Panc1 (cell line): Measurements from ENCODE around the gene CDH23. TPM values are rescaled to one million over a fixed set of nuclear protein-coding genes. Genes with fewer than 3 reads are reported as not detected.

Experiments
- ATAC-seq: fragments of 200-7000 bp; cut with Tn5 transposase; 2 replicates; pipeline ENCODE4 v1.9.1; 2020; ENCODE audit warnings: mild to moderate bottlenecking, moderate library complexity
- BruUV-seq: library from RNA; stranded (reverse); fragments of 400-500 nt; replicated peaks from 2 replicates; lab custom pipeline; 2021; lab: Mats Ljungman, UMichigan
- CTCF ChIA-PET: fragments of 300-600 bp; sonication (Branson Sonifier 250); formaldehyde crosslinking; loops from one replicate; lab custom pipeline; 2022; ENCODE audit warnings: antibody characterized with exemption; lab: Charles Lee
- POLR2A ChIA-PET: fragments of 300-600 bp; sonication (Branson Sonifier 250); formaldehyde crosslinking; loops from one replicate; lab custom pipeline; 2022; ENCODE audit warnings: antibody characterized with exemption; lab: Charles Lee
- DNase-seq: peaks from one replicate; pipeline ENCODE4 v3.0.0-alpha.2; 2010; ENCODE audit warnings: low read depth, low spot score
- H3K27ac ChIP-seq: 2 replicates; pipeline ENCODE4 v1.5.1; 2011; ENCODE audit warnings: mild to moderate bottlenecking, low read length, inconsistent platforms
- H3K27me3 ChIP-seq: fragments of 200-500 bp; sonication (Bioruptor generic); 2 replicates; pipeline ENCODE4 v1.6.0; 2014; ENCODE audit warnings: low read length, inconsistent platforms; ENCODE audit not compliant: control insufficient read depth, insufficient read depth
- H3K36me3 ChIP-seq: fragments of 200-500 bp; sonication (Bioruptor generic); 2 replicates; pipeline ENCODE4 v1.5.1; 2014; ENCODE audit warnings: inconsistent platforms, mild to moderate bottlenecking, low read length, moderate library complexity; ENCODE audit not compliant: control insufficient read depth, insufficient read depth
- H3K4me1 ChIP-seq: 2 replicates; pipeline ENCODE4 v1.5.1; 2011; ENCODE audit warnings: inconsistent platforms, mild to moderate bottlenecking, low read length, moderate library complexity; ENCODE audit not compliant: control insufficient read depth, insufficient read depth
- H3K4me3 ChIP-seq, 2 experiments: 2 replicates each; pipeline ENCODE4 v1.5.1; 2011 to 2012; ENCODE audit warnings: low read depth in 2 of 2, low read length in 2 of 2, mild to moderate bottlenecking in 2 of 2, inconsistent platforms in 1 of 2, moderate library complexity in 1 of 2
- H3K9me3 ChIP-seq: fragments of 200-500 bp; sonication (Bioruptor generic); 2 replicates; pipeline ENCODE4 v1.5.1; 2014; ENCODE audit warnings: low read depth, mild to moderate bottlenecking, inconsistent platforms, low read length, moderate library complexity; ENCODE audit not compliant: control insufficient read depth, insufficient read depth
- CTCF ChIP-seq: fragments of 450-650 bp; IDR thresholded peaks from 2 replicates; pipeline ENCODE4 v1.5.1; 2017; ENCODE audit warnings: mild to moderate bottlenecking
- POLR2AphosphoS5 ChIP-seq: IDR thresholded peaks from 2 replicates; pipeline ENCODE4 v1.6.1; 2012; ENCODE audit warnings: mild to moderate bottlenecking, low read depth, low read length, moderate library complexity
- REST ChIP-seq, 2 experiments: IDR thresholded peaks; 2 replicates each; pipeline ENCODE4 v1.6.1; 2011 to 2012; ENCODE audit warnings: low read depth in 2 of 2, control low read depth in 1 of 2, low read length in 1 of 2, mild to moderate bottlenecking in 1 of 2, moderate library complexity in 1 of 2; ENCODE audit not compliant: insufficient read depth in 1 of 2
- SIN3A ChIP-seq: IDR thresholded peaks from 2 replicates; pipeline ENCODE4 v1.6.1; 2012; ENCODE audit warnings: low read depth, mild to moderate bottlenecking, low read length, moderate library complexity, borderline replicate concordance; ENCODE audit not compliant: insufficient read depth
- TCF7L2 ChIP-seq: IDR thresholded peaks from 2 replicates; pipeline ENCODE4 v1.6.1; 2011; ENCODE audit warnings: mild to moderate bottlenecking, low read depth, low read length, inconsistent platforms
- in situ Hi-C: cut with HindIII; loops from 2 replicates; pipeline ENCODE4 v1.10.0; 2016; ENCODE audit warnings: low sequenced_read_pairs, low pct_unique_long_range_greater_than_20kb
- intact Hi-C: fragments of 100-400 bp; cut with micrococcal nuclease; formaldehyde crosslinking; loops from one replicate; pipeline ENCODE4 v1.10.0; 2022; ENCODE audit not compliant: unreplicated experiment
- total RNA-seq: library from RNA; stranded (reverse); gene quantifications from one replicate; pipeline ENCODE4 v1.2.1, GENCODE V29; 2021; ENCODE audit not compliant: unreplicated experiment

Gene CDH23
- total RNA-seq, 1 experiment from 2014 or later = 2.7 TPM

- BruUV-seq = no TSS peak
Measured at GRCh38 chr10:71618598-71618997, 221.9 kb downstream of the CDH23 start.

GRCh38 chr10:71620642-71621041 is 223.9 kb downstream of the CDH23 start:
- ChIA-PET CTCF (interaction anchor here (0.6 kb wide), 1 partner anchor 11 kb away, joined by 3 read pairs; no protein-coding TSS in a partner anchor), POLR2A (no interaction called here)
- DNase-seq (no peak), ATAC-seq (no peak)
- TF ChIP-seq CTCF (no peak), SIN3A (no peak), REST (IDR thresholded peaks at IDR 0.05; ENCODE audit: insufficient read depth in 1 of 2, low read depth in 2 of 2, low read length in 1 of 2) (no peak), TCF7L2 (no peak), POLR2AphosphoS5 (no peak)
- no peaks in the 10 kb centered on the region for H3K9me3 ChIP-seq
- H3K27ac ChIP-seq = no peak overlapping the region
- no peaks in the 10 kb centered on the region for H3K27me3 ChIP-seq
- H3K36me3 ChIP-seq = no peaks in the 10 kb centered on the region
- in situ Hi-C loops = no loop called here
- BruUV-seq = no TSS peak
- H3K4me1 ChIP-seq = peaks cover 23% of the 10 kb centered on the region
- intact Hi-C loops = no loop called here
- no peak overlapping the region for H3K4me3 ChIP-seq

More at GRCh38 chr10:71618598-71618997, 221.9 kb downstream of the CDH23 start:
- POLR2A ChIA-PET = no interaction called here
- H3K27ac ChIP-seq = no peak overlapping the region
- no peaks in the 10 kb centered on the region for H3K36me3 ChIP-seq
- ATAC-seq = no peak
- peaks cover 21% of the 10 kb centered on the region for H3K4me1 ChIP-seq
- CTCF ChIA-PET = interaction anchor here (0.5 to 0.7 kb wide), 3 partner anchors 90 to 300 kb away, joined by 3 to 5 read pairs (median 3); partner anchors contain the start of gene SLC29A3
- TF ChIP-seq TCF7L2 (no peak), SIN3A (no peak), REST (IDR thresholded peaks at IDR 0.05; ENCODE audit: insufficient read depth in 1 of 2, low read depth in 2 of 2, low read length in 1 of 2) (no peak), CTCF (no peak), POLR2AphosphoS5 (no peak)
- no peak for DNase-seq
- no peak overlapping the region for H3K4me3 ChIP-seq
- in situ Hi-C loops = no loop called here
- H3K27me3 ChIP-seq = no peaks in the 10 kb centered on the region; the same call in 1 of the 2 replicates
- intact Hi-C loops = no loop called here
- H3K9me3 ChIP-seq = no peaks in the 10 kb centered on the region
